Measurements from ENCODE around the gene CNN3.
A peak's percentile ranks its signal among the peaks of the same experiment; 100 is the strongest.

Gene CNN3

GRCh38 chr1:94871031-94871430 is 55.9 kb downstream of the CNN3 start:
- no peak for DNase-seq (ENCODE audit: low read depth)
- no peak overlapping the region for H3K4me3 ChIP-seq (ENCODE audit: low read length)
- no peak for TF ChIP-seq CTCF (IDR thresholded peaks at IDR 0.05; ENCODE audit: insufficient read depth, low read depth, low read length, missing control alignments)

GRCh38 chr1:94866164-94866807 is 60.6 kb downstream of the CNN3 start:
- H3K4me3 ChIP-seq (ENCODE audit: low read length), result no peak overlapping the region
- no peak for TF ChIP-seq CTCF (IDR thresholded peaks at IDR 0.05; ENCODE audit: insufficient read depth, low read depth, low read length, missing control alignments)
- DNase-seq (ENCODE audit: low read depth), result no peak

GRCh38 chr1:94865360-94865759 is 61.5 kb downstream of the CNN3 start:
- no peak for TF ChIP-seq CTCF (IDR thresholded peaks at IDR 0.05; ENCODE audit: insufficient read depth, low read depth, low read length, missing control alignments)
- no peak overlapping the region for H3K4me3 ChIP-seq (ENCODE audit: low read length)

GRCh38 chr1:94864821-94865220 is 62.1 kb downstream of the CNN3 start:
- no peak overlapping the region for H3K4me3 ChIP-seq (ENCODE audit: low read length)
- no peak for TF ChIP-seq CTCF (IDR thresholded peaks at IDR 0.05; ENCODE audit: insufficient read depth, low read depth, low read length, missing control alignments)
- DNase-seq (ENCODE audit: low read depth), result no peak

More at GRCh38 chr1:94865360-94865759, 61.5 kb downstream of the CNN3 start:
- no peak for DNase-seq (ENCODE audit: low read depth)

GRCh38 chr1:94863919-94864318 is 63.0 kb downstream of the CNN3 start:
- H3K4me3 ChIP-seq (ENCODE audit: low read length), result no peak overlapping the region
- no peak for TF ChIP-seq CTCF (IDR thresholded peaks at IDR 0.05; ENCODE audit: insufficient read depth, low read depth, low read length, missing control alignments)
- peak; percentile 86 for DNase-seq (ENCODE audit: low read depth)

GRCh38 chr1:94863297-94863911 is 63.5 kb downstream of the CNN3 start:
- no peak overlapping the region for H3K4me3 ChIP-seq (ENCODE audit: low read length)
- DNase-seq (ENCODE audit: low read depth), result peak; percentile 47
- TF ChIP-seq CTCF (IDR thresholded peaks at IDR 0.05; ENCODE audit: insufficient read depth, low read depth, low read length, missing control alignments), result no peak

GRCh38 chr1:94862718-94863117 is 64.2 kb downstream of the CNN3 start:
- peak; percentile 95 for DNase-seq (ENCODE audit: low read depth)
- H3K4me3 ChIP-seq (ENCODE audit: low read length), result no peak overlapping the region
- no peak for TF ChIP-seq CTCF (IDR thresholded peaks at IDR 0.05; ENCODE audit: insufficient read depth, low read depth, low read length, missing control alignments)

Data from epithelial cell of esophagus (primary cell).